Measurements from ENCODE around the gene OGFOD3. TPM values are rescaled to one million over a fixed set of nuclear protein-coding genes. Genes with fewer than 3 reads are reported as not detected.

The OGFOD3 gene
- total RNA-seq, 1 donor from 2014 or later = 15.7 TPM

DNA sequence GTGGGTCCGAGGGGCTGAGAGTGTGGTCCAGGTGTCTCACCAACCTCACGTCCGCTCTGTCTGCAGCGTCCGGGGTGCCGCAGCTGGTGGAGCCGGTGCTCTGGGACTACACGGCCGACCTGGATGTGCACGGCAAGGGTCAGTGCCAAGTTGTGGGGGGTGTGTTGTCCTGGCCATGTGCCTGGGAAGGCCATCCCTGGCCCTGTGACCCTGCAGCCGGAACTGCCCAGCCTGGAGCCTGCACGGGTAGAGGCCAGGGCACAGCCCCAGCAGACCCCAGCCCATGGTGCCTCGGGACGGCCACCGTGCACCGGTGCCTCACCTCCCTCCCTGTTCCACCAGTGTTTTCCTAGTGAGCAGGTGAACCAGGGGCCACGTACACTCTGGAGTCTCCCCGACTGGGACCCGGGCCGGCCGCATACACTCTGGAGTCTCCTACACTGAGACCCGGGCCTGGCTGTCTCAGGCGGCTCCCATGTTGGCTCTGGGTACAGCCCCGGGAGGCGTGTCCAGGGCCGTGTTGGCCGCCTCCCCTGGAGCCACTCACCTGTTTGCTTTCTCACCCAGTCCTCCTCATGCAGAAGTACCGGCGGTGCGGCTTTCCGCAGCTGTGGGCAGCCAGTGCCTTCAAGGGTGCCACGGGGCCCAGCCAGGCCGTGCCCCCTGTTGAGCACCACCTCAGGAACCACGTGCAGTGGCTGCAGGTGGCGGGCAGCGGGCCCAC is 18.4 kb upstream of the OGFOD3 start:
- TF ChIP-seq, protein P1, sequence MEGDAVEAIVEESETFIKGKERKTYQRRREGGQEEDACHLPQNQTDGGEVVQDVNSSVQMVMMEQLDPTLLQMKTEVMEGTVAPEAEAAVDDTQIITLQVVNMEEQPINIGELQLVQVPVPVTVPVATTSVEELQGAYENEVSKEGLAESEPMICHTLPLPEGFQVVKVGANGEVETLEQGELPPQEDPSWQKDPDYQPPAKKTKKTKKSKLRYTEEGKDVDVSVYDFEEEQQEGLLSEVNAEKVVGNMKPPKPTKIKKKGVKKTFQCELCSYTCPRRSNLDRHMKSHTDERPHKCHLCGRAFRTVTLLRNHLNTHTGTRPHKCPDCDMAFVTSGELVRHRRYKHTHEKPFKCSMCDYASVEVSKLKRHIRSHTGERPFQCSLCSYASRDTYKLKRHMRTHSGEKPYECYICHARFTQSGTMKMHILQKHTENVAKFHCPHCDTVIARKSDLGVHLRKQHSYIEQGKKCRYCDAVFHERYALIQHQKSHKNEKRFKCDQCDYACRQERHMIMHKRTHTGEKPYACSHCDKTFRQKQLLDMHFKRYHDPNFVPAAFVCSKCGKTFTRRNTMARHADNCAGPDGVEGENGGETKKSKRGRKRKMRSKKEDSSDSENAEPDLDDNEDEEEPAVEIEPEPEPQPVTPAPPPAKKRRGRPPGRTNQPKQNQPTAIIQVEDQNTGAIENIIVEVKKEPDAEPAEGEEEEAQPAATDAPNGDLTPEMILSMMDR (IDR thresholded peaks at IDR 0.05; ENCODE audit: unreplicated experiment) = no peak
- DNase-seq (ENCODE audit: low spot score) = no peak
- no peak overlapping the region for H3K4me3 Mint-ChIP-seq (ENCODE audit: unreplicated experiment)
- H3K9me3 Mint-ChIP-seq (ENCODE audit: unreplicated experiment) = no peaks in the 10 kb centered on the region
- peaks cover 2% of the 10 kb centered on the region for H3K27me3 Mint-ChIP-seq (ENCODE audit: unreplicated experiment)
- peaks cover 4% of the 10 kb centered on the region for H3K36me3 Mint-ChIP-seq (ENCODE audit: low read depth, unreplicated experiment)
- no peaks in the 10 kb centered on the region for H3K4me1 Mint-ChIP-seq (ENCODE audit: unreplicated experiment)
- no peak overlapping the region for H3K27ac Mint-ChIP-seq (ENCODE audit: unreplicated experiment)

DNA sequence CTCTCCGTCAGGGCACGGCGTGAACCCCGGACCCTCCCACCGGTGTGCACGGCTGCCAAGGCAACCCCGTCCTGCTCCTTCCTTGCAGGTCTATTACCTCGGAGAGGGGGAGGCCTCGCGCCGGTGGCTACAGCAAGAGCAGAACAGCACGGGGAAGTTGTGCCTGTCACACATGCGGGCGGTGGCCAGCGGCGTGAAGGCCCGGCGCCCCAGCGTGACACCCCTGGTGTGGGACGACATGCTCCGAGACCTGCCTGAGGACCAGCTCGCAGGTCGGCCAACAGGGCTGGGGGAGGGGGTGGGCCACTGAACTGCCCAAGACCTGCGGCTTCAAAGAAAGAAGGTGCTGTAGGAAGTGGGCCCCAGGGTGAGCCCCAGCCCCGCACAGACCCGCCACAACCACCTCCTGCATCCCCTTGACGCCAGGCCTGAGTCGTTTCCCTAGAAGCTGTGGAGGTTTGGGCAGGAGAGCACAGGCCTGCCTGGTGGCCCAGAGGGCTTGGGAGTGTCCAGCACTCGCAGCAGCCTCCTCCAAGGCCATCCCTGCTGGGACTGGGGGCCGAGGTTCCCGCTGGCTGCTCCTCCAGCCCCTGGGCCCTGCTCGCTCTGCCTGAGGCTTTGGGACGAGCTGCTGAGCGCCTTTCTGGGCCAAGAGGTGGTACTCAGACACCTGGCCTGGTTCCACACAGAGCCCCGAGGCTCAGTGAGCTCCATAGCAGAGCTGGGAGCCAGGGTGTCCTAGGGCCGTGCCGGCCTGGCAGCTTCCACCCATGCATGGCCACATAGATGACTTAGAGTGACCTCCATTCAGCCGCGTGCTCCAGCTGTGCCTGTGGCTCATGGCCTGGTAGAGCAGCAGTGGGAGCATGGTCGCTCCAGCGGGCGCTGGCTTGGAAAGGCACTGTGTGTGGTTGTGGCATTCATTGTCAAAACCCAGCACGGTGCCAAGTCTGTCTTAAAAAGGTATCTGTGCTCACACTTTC is 17.5 kb upstream of the OGFOD3 start:
- DNase-seq (ENCODE audit: low spot score) = no peak
- no peak overlapping the region for H3K27ac Mint-ChIP-seq (ENCODE audit: unreplicated experiment)
- H3K36me3 Mint-ChIP-seq (ENCODE audit: low read depth, unreplicated experiment) = peaks cover 4% of the 10 kb centered on the region
- H3K27me3 Mint-ChIP-seq (ENCODE audit: unreplicated experiment) = peaks cover 2% of the 10 kb centered on the region
- no peaks in the 10 kb centered on the region for H3K4me1 Mint-ChIP-seq (ENCODE audit: unreplicated experiment)
- H3K4me3 Mint-ChIP-seq (ENCODE audit: unreplicated experiment) = no peak overlapping the region
- H3K9me3 Mint-ChIP-seq (ENCODE audit: unreplicated experiment) = no peaks in the 10 kb centered on the region
- TF ChIP-seq, protein P1 (IDR thresholded peaks at IDR 0.05; ENCODE audit: unreplicated experiment) = no peak

DNA sequence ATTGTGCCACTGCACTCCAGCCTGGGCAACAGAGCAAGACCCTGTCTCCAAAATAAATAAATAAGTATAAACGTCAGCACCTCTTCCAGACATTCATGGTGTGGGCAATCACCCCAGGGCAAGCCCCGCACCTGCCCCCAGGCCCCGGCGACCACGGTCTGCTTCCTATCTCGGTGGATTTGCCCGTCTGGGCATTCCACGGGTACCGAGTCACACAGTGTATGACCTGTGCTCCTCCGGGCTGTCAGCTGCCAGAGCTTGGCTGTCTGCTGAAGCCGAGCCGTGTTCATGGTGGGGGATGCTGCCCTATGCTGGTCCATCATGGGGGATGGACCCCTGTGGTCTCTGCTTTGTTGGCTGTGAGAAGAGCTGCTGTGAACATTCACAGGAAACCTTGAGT is 16.7 kb upstream of the OGFOD3 start:
- peaks cover 2% of the 10 kb centered on the region for H3K27me3 Mint-ChIP-seq (ENCODE audit: unreplicated experiment)
- TF ChIP-seq, protein P1 (IDR thresholded peaks at IDR 0.05; ENCODE audit: unreplicated experiment) = no peak
- H3K9me3 Mint-ChIP-seq (ENCODE audit: unreplicated experiment) = no peaks in the 10 kb centered on the region
- no peak overlapping the region for H3K4me3 Mint-ChIP-seq (ENCODE audit: unreplicated experiment)
- DNase-seq (ENCODE audit: low spot score) = no peak
- H3K36me3 Mint-ChIP-seq (ENCODE audit: low read depth, unreplicated experiment) = no peaks in the 10 kb centered on the region
- H3K4me1 Mint-ChIP-seq (ENCODE audit: unreplicated experiment) = peaks cover under 1% of the 10 kb centered on the region
- H3K27ac Mint-ChIP-seq (ENCODE audit: unreplicated experiment) = no peak overlapping the region

DNA sequence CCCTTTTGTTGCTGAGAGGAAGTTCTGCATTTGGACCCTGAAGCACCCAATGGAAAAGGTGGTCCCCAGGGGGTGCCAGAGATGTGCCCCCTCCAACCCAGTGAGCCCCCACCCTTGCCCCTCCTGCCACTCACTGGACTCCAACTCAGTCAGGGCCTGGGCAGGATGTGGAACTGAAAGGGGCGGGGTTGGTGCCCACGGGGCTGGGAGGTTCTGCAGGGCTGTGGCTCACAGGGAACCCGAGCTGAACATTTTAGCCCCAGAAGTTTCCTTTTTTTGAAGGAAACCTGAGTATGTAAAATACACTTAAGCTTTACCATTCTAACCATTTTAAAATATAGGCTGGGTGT is 15.8 kb upstream of the OGFOD3 start:
- DNase-seq (ENCODE audit: low spot score) = no peak
- Mint-ChIP-seq H3K4me1 (ENCODE audit: unreplicated experiment) (peaks cover 2% of the 10 kb centered on the region), H3K9me3 (ENCODE audit: unreplicated experiment) (no peaks in the 10 kb centered on the region), H3K4me3 (ENCODE audit: unreplicated experiment) (no peak overlapping the region), H3K27me3 (ENCODE audit: unreplicated experiment) (peaks cover 2% of the 10 kb centered on the region), H3K27ac (ENCODE audit: unreplicated experiment) (no peak overlapping the region), H3K36me3 (ENCODE audit: low read depth, unreplicated experiment) (no peaks in the 10 kb centered on the region)
- TF ChIP-seq, protein P1 (IDR thresholded peaks at IDR 0.05; ENCODE audit: unreplicated experiment) = no peak

Data from endothelial cell (in vitro differentiated cells).